ENCODE data around the gene AFAP1.

Gene AFAP1

GRCh38 chr4:7871356-7871755 lies 68.3 kb downstream of the AFAP1 start:
- no peaks in the 10 kb centered on the region for H3K4me1 Mint-ChIP-seq
- no peaks in the 10 kb centered on the region for H3K36me3 Mint-ChIP-seq
- H3K9me3 Mint-ChIP-seq: peaks cover 6 to 15% of the 10 kb centered on the region in 2 donors
- DNase-seq (no peak), ATAC-seq (replicated peaks) (no peak)
- H3K27ac Mint-ChIP-seq: no peak overlapping the region
- no peak overlapping the region for H3K4me3 Mint-ChIP-seq
- peaks cover 11 to 26% of the 10 kb centered on the region in 2 donors for H3K27me3 Mint-ChIP-seq

GRCh38 chr4:7868892-7869471 lies 70.7 kb downstream of the AFAP1 start:
- Mint-ChIP-seq H3K36me3 (peaks cover 3% of the 10 kb centered on the region in 2 donors), H3K27me3 (peaks cover 6 to 15% of the 10 kb centered on the region in 2 donors), H3K9me3 (peaks cover 9 to 17% of the 10 kb centered on the region in 2 donors), H3K4me3 (no peak overlapping the region), H3K4me1 (peaks cover 2 to 3% of the 10 kb centered on the region in 2 donors), H3K27ac (no peak overlapping the region)
- no peak for DNase-seq
- no peak for ATAC-seq (replicated peaks)

- H3K4me3 Mint-ChIP-seq: no peak overlapping the region
- ATAC-seq (replicated peaks): no peak
- H3K36me3 Mint-ChIP-seq: peaks cover 5 to 7% of the 10 kb centered on the region in 2 donors
- no peak overlapping the region for H3K27ac Mint-ChIP-seq
- H3K4me1 Mint-ChIP-seq: peaks cover 5 to 7% of the 10 kb centered on the region in 2 donors
- peaks cover 12 to 21% of the 10 kb centered on the region in 2 donors for H3K9me3 Mint-ChIP-seq
- H3K27me3 Mint-ChIP-seq: peaks cover 6 to 13% of the 10 kb centered on the region in 2 donors
- DNase-seq: no peak
Observed at GRCh38 chr4:7868436-7868775, 71.3 kb downstream of the AFAP1 start.

GRCh38 chr4:7867701-7868435 lies 71.8 kb downstream of the AFAP1 start:
- ATAC-seq (replicated peaks) (no peak), DNase-seq (no peak)
- Mint-ChIP-seq H3K4me1 (peaks cover 5 to 7% of the 10 kb centered on the region in 2 donors), H3K27me3 (peaks cover 6 to 12% of the 10 kb centered on the region in 2 donors), H3K27ac (no peak overlapping the region), H3K36me3 (peaks cover 5 to 7% of the 10 kb centered on the region in 2 donors), H3K4me3 (no peak overlapping the region), H3K9me3 (peaks cover 12 to 21% of the 10 kb centered on the region in 2 donors)

- Mint-ChIP-seq H3K4me3 (no peak overlapping the region), H3K27ac (no peak overlapping the region), H3K9me3 (peaks cover 12 to 21% of the 10 kb centered on the region in 2 donors), H3K4me1 (peaks cover 5 to 7% of the 10 kb centered on the region in 2 donors), H3K36me3 (peaks cover 5 to 7% of the 10 kb centered on the region in 2 donors), H3K27me3 (peaks cover 6 to 12% of the 10 kb centered on the region in 2 donors)
- DNase-seq: no peak
- ATAC-seq (replicated peaks): no peak
Observed at GRCh38 chr4:7867191-7867590, 72.5 kb downstream of the AFAP1 start.

GRCh38 chr4:7865533-7865932 lies 74.1 kb downstream of the AFAP1 start:
- peaks cover 5 to 7% of the 10 kb centered on the region in 2 donors for H3K4me1 Mint-ChIP-seq
- ATAC-seq (replicated peaks): no peak
- DNase-seq: no peak
- peaks cover 5 to 7% of the 10 kb centered on the region in 2 donors for H3K36me3 Mint-ChIP-seq
- H3K9me3 Mint-ChIP-seq: peaks cover 12 to 18% of the 10 kb centered on the region in 2 donors
- H3K27me3 Mint-ChIP-seq: peaks cover 11 to 12% of the 10 kb centered on the region in 2 donors
- no peak overlapping the region for H3K4me3 Mint-ChIP-seq
- H3K27ac Mint-ChIP-seq: no peak overlapping the region

GRCh38 chr4:7864685-7865084 lies 75.0 kb downstream of the AFAP1 start:
- Mint-ChIP-seq H3K4me3 (no peak overlapping the region), H3K27ac (no peak overlapping the region), H3K27me3 (peaks cover 11 to 13% of the 10 kb centered on the region in 2 donors), H3K4me1 (peaks cover 5 to 7% of the 10 kb centered on the region in 2 donors), H3K36me3 (peaks cover 5 to 7% of the 10 kb centered on the region in 2 donors), H3K9me3 (peaks cover 11 to 16% of the 10 kb centered on the region in 2 donors)
- DNase-seq (no peak), ATAC-seq (replicated peaks) (peak; percentile 43 to 44)

DNA sequence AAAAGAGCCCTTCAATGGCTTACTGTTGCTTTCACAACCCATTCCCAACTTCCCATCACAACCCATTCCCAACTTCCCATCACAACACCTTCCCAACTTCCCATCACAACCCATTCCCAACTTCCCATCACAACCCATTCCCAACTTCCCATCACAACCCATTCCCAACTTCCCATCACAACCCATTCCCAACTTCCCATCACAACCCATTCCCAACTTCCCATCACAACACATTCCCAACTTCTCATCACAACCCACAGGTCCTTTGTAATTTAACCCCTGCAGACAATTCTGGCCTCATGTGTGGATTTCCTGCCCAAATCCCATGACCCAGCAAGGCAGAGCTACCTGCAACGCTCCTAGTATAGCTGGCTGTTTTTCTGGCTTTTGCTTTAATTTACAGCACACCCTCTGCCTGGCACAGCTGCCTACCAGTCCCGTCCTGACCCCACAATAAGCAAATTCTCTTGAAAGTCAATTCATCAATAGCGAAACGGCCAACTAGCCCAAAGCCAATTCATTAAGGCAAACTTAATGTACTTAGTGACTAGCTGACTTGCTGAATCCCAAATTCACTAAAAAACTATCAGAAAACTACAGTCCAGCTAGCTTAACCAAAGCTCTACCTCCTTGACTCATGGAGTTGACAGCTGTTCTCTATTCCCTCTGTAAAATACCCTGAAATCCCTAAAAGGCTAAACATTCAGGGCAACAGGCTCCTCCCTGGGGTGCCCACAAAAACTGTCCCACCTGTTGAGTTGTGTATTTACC lies 75.6 kb downstream of the AFAP1 start:
- Mint-ChIP-seq H3K9me3 (peaks cover 9 to 12% of the 10 kb centered on the region in 2 donors), H3K27ac (peak overlapping the region; percentile 68)

GRCh38 chr4:7862561-7863192 lies 77.0 kb downstream of the AFAP1 start:
- H3K4me3 Mint-ChIP-seq: no peak overlapping the region
- H3K27ac Mint-ChIP-seq: no peak overlapping the region
- peaks cover 5 to 7% of the 10 kb centered on the region in 2 donors for H3K36me3 Mint-ChIP-seq
- DNase-seq: no peak
- peaks cover 6% of the 10 kb centered on the region in 2 donors for H3K9me3 Mint-ChIP-seq
- H3K27me3 Mint-ChIP-seq: peaks cover 17 to 22% of the 10 kb centered on the region in 2 donors
- no peak for ATAC-seq (replicated peaks)
- peaks cover 5 to 7% of the 10 kb centered on the region in 2 donors for H3K4me1 Mint-ChIP-seq

More for the DNA sequence above, 75.6 kb downstream of the AFAP1 start:
- ATAC-seq (replicated peaks) (peak; percentile 65 to 73), DNase-seq (no peak)
- Mint-ChIP-seq H3K4me3 (peak overlapping the region; percentile 49 to 66), H3K36me3 (peaks cover 5 to 7% of the 10 kb centered on the region in 2 donors), H3K27me3 (peaks cover 11 to 13% of the 10 kb centered on the region in 2 donors), H3K4me1 (peaks cover 5 to 7% of the 10 kb centered on the region in 2 donors)

DNA sequence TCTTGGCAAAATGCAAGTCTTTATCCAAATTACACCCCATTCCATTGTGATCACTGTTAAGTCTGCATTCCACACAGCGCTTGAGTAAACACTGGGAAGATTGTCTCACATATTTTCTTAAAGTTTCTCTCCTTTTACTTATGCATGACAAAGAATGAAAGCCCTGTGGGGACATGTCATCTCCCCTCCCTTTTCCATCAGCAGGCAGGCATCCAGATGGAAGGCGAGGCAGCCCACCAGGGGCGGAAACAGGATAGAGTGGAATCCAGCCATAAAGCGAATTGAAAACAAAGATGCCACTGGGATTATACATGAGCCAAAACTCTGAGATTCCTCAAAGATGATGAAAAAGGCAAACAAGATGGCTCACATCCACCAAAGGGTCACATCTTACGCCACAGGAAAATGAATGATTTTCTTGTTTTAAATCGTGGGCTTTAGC lies 78.2 kb downstream of the AFAP1 start:
- ATAC-seq (replicated peaks): no peak
- Mint-ChIP-seq H3K4me1 (peaks cover 5 to 7% of the 10 kb centered on the region in 2 donors), H3K27ac (no peak overlapping the region), H3K27me3 (peaks cover 20 to 28% of the 10 kb centered on the region in 2 donors), H3K4me3 (no peak overlapping the region), H3K36me3 (peaks cover 5 to 7% of the 10 kb centered on the region in 2 donors), H3K9me3 (peaks cover 6% of the 10 kb centered on the region in 2 donors)
- DNase-seq: no peak

GRCh38 chr4:7860600-7861163 lies 79.0 kb downstream of the AFAP1 start:
- H3K27ac Mint-ChIP-seq: no peak overlapping the region
- peaks cover 6% of the 10 kb centered on the region in 2 donors for H3K9me3 Mint-ChIP-seq
- no peak overlapping the region for H3K4me3 Mint-ChIP-seq
- ATAC-seq (replicated peaks): no peak
- peaks cover 5 to 7% of the 10 kb centered on the region in 2 donors for H3K4me1 Mint-ChIP-seq
- peaks cover 5 to 7% of the 10 kb centered on the region in 2 donors for H3K36me3 Mint-ChIP-seq
- peaks cover 22 to 32% of the 10 kb centered on the region in 2 donors for H3K27me3 Mint-ChIP-seq
- DNase-seq: no peak

GRCh38 chr4:7859326-7859725 lies 80.3 kb downstream of the AFAP1 start:
- Mint-ChIP-seq H3K4me1 (peaks cover 5 to 7% of the 10 kb centered on the region in 2 donors), H3K27ac (no peak overlapping the region), H3K4me3 (no peak overlapping the region), H3K9me3 (peaks cover 6% of the 10 kb centered on the region in 2 donors), H3K27me3 (peaks cover 22 to 34% of the 10 kb centered on the region in 2 donors), H3K36me3 (peaks cover 5 to 7% of the 10 kb centered on the region in 2 donors)
- DNase-seq (no peak), ATAC-seq (replicated peaks) (no peak)

DNA sequence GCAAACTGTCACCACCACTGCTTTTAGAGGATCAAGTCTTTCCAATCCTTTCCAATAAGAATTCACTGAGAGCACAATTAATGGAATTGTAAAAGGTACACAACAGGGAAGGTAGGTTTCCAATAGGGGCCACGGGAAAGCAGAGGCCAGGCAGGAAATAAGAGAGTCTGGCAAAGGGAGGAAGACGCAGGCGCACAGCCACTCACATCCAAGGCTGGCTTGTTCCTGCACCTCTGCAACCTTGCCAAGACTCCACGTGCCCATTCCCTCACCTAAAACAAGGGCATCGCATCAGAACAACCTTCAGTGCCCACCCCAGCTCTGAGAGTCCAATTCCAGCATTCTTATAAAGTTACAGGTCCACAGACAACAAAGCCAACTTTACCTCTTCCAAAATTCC lies 81.2 kb downstream of the AFAP1 start:
- H3K27ac Mint-ChIP-seq: no peak overlapping the region
- DNase-seq: no peak

More for the DNA sequence above, 81.2 kb downstream of the AFAP1 start:
- peaks cover 19 to 34% of the 10 kb centered on the region in 2 donors for H3K27me3 Mint-ChIP-seq
- no peaks in the 10 kb centered on the region for H3K9me3 Mint-ChIP-seq
- no peaks in the 10 kb centered on the region for H3K36me3 Mint-ChIP-seq
- no peak overlapping the region for H3K4me3 Mint-ChIP-seq
- no peak for ATAC-seq (replicated peaks)
- no peaks in the 10 kb centered on the region for H3K4me1 Mint-ChIP-seq

Data from stimulated activated naive B cell treated with anti-CD40 and anti-IgM and Interleukin-4, amounts not matched to agents 10 μg/mL and 1 μg/mL and 100 μg/mL, for 72 hours (primary cell).